Measurements from ENCODE around the gene DDX51. TPM values are rescaled to one million over a fixed set of nuclear protein-coding genes. Genes with fewer than 3 reads are reported as not detected.

DDX51 gene
- total and polyA plus RNA-seq, 2 of the 4 experiments (the other 2 are of a cell fraction), result 3.8 to 14.5 TPM

DNA sequence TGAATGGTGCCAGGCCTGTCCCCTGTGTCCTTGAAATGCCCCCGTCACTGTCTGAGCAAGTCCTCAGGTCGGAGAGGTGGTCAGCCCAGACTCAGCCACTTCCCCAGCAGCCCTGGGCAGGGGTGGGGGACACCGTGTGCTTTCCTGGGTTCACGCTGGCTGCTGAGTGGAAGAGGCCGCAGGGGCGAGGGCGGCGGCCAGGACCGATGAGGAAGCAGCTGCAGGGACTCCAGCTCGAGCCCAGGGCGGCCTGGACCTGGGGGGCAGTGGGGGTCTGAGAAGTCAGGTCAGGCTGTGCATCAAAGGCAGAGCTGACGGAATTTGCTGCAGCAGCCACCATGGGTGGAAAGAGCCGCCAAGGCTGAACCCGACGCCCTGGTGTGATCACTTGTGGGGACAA is 28.5 kb upstream of the DDX51 start:
- WGBS, 2 experiments (ENCODE audit: extremely low coverage in 2 of 2, insufficient read length in 1 of 2), result 62% methylated on average over 11 of the region's 15 CpGs; no CpG with 5 or more reads in 1 of the 2 experiments
- dilution Hi-C loops (cut with HindIII; ENCODE audit: low sequenced_read_pairs, unreplicated experiment) (no loop called here), intact Hi-C loops (cut with micrococcal nuclease) (no loop called here), in situ Hi-C loops (cut with MboI; ENCODE audit: low sequenced_read_pairs) (no loop called here)
- Histone ChIP-seq H3K9ac (ENCODE audit: low read depth, low read length) (no peak overlapping the region), H4K8ac (ENCODE audit: low read depth in 2 of 2, low read length in 2 of 2) (no peak overlapping the region), H2BK20ac (ENCODE audit: low read depth, low read length) (no peak overlapping the region), H3K4me2 (ENCODE audit: low read depth, low read length) (no peak overlapping the region), H4K5ac (ENCODE audit: low read depth, low read length) (no peak overlapping the region), H3K14ac (replicated peaks; ENCODE audit: low read depth, low read length) (no peak overlapping the region), H3K18ac (ENCODE audit: low read depth, low read length) (no peak overlapping the region), H2AK9ac (replicated peaks; ENCODE audit: low read depth, low read length, poor library complexity) (no peak overlapping the region), H3K4me3 (ENCODE audit: insufficient read depth, low read depth, low read length) (no peak overlapping the region), H3K4me1 (ENCODE audit: control insufficient read depth, insufficient read depth, low read length) (peaks cover 8% of the 10 kb centered on the region; the same call in 1 of the 2 replicates), H4K91ac (ENCODE audit: insufficient read depth, low read depth, low read length) (no peak overlapping the region), H3K4ac (ENCODE audit: low read depth, low read length) (no peak overlapping the region), H2AFZ (replicated peaks; ENCODE audit: low read length, poor library complexity) (no peak overlapping the region), H2BK120ac (ENCODE audit: low read depth, low read length) (no peak overlapping the region), H3K9me1 (ENCODE audit: insufficient read depth, low read length) (no peaks in the 10 kb centered on the region; the same call in 1 of the 2 replicates), H2AK5ac (ENCODE audit: low read depth, low read length) (no peak overlapping the region), H3K56ac (ENCODE audit: extremely low read depth, insufficient read depth, low read length) (no peak overlapping the region), H3K79me1 (ENCODE audit: low read depth in 1 of 2, low read length in 2 of 2) (no peaks in the 10 kb centered on the region), H3K9me3 (ENCODE audit: control insufficient read depth, insufficient read depth, low read length) (no peaks in the 10 kb centered on the region), H3K23ac (ENCODE audit: low read depth, low read length) (no peak overlapping the region), H2BK15ac (ENCODE audit: low read depth, low read length) (no peak overlapping the region), H3K27me3 (ENCODE audit: control insufficient read depth, insufficient read depth, low read length) (peaks cover 61% of the 10 kb centered on the region), H2BK5ac (ENCODE audit: low read depth, low read length, poor library complexity, severe bottlenecking) (no peak overlapping the region), H4K20me1 (ENCODE audit: insufficient read depth, low read length) (no peaks in the 10 kb centered on the region; the same call in 1 of the 2 replicates), H3K27ac (ENCODE audit: insufficient read depth, low read length) (no peak overlapping the region), H3K36me3 (ENCODE audit: control insufficient read depth, insufficient read depth, low read length) (no peaks in the 10 kb centered on the region)
- ChIA-PET CTCF (no interaction called here), POLR2A (ENCODE audit: unreplicated experiment) (no interaction called here)
- no TSS peak for BruUV-seq (replicated peaks)
- TF ChIP-seq MAFK (IDR thresholded peaks at IDR 0.05; ENCODE audit: low read depth, low read length), result no peak
- TF ChIP-seq CEBPB (IDR thresholded peaks at IDR 0.05; ENCODE audit: low read depth, low read length), result no peak
- no peak for ATAC-seq (ENCODE audit: low read depth)
- DNase-seq, result no peak
